ENCODE measurements around the gene UMODL1. TPM values are rescaled to one million over a fixed set of nuclear protein-coding genes. Genes with fewer than 3 reads are reported as not detected.

UMODL1 gene
- total RNA-seq, 6 donors from 2014 or later = 0.07 to 6.3 (median 0.59) TPM; not detected in 1

- no peak for ATAC-seq (ENCODE audit: low FRiP score in 2 of 2)
- WGBS, 2 donors = 94 to 95% methylated on average over 8 of the region's 8 CpGs
- Histone ChIP-seq H3K4me3 (no peak overlapping the region), H3K27me3 (no peaks in the 10 kb centered on the region), H3K9me3 (no peaks in the 10 kb centered on the region), H3K27ac (peak overlapping the region in 2 of 4 donors; percentile 43 to 64), H3K4me1 (peaks cover 20 to 45% (median 27%) of the 10 kb centered on the region in 4 donors), H3K36me3 (no peaks in the 10 kb centered on the region)
- no peak for DNase-seq
- TF ChIP-seq POLR2AphosphoS5 (IDR thresholded peaks at IDR 0.05) = no peak
- TF ChIP-seq CTCF (IDR thresholded peaks at IDR 0.05) = no peak
- no peak for TF ChIP-seq POLR2A (IDR thresholded peaks at IDR 0.05)
- no peak for TF ChIP-seq EP300 (IDR thresholded peaks at IDR 0.05)
Measured at GRCh38 chr21:42190486-42190863, 119.4 kb downstream of the UMODL1 start.

- TF ChIP-seq POLR2AphosphoS5 (IDR thresholded peaks at IDR 0.05) = no peak
- no peak for TF ChIP-seq EP300 (IDR thresholded peaks at IDR 0.05)
- no peak for TF ChIP-seq POLR2A (IDR thresholded peaks at IDR 0.05)
- no peak for TF ChIP-seq CTCF (IDR thresholded peaks at IDR 0.05)
- ATAC-seq (ENCODE audit: low FRiP score in 2 of 2) (no peak), DNase-seq (no peak)
- no peak overlapping the region for H3K4me3 ChIP-seq
- H3K4me1 ChIP-seq = peaks cover 20 to 45% (median 27%) of the 10 kb centered on the region in 4 donors
- no peaks in the 10 kb centered on the region for H3K27me3 ChIP-seq
- WGBS, 2 donors = 95 to 100% methylated on average over 2 to 5 of the region's 5 CpGs
- no peaks in the 10 kb centered on the region for H3K9me3 ChIP-seq
- H3K27ac ChIP-seq = no peak overlapping the region
- H3K36me3 ChIP-seq = no peaks in the 10 kb centered on the region
Measured at GRCh38 chr21:42191064-42191463, 119.9 kb downstream of the UMODL1 start.

GRCh38 chr21:42191696-42192595 is 120.8 kb downstream of the UMODL1 start:
- H3K36me3 ChIP-seq = no peaks in the 10 kb centered on the region
- no peak for DNase-seq
- H3K27ac ChIP-seq = no peak overlapping the region
- H3K27me3 ChIP-seq = no peaks in the 10 kb centered on the region
- peaks cover 20 to 41% (median 27%) of the 10 kb centered on the region in 4 donors for H3K4me1 ChIP-seq
- WGBS, 2 donors = 75% methylated on average over 21 of the region's 21 CpGs
- H3K9me3 ChIP-seq = no peaks in the 10 kb centered on the region
- TF ChIP-seq EP300 (IDR thresholded peaks at IDR 0.05) = no peak
- TF ChIP-seq POLR2AphosphoS5 (IDR thresholded peaks at IDR 0.05) = no peak
- no peak for TF ChIP-seq CTCF (IDR thresholded peaks at IDR 0.05)
- TF ChIP-seq POLR2A (IDR thresholded peaks at IDR 0.05) = no peak
- no peak for ATAC-seq (ENCODE audit: low FRiP score in 2 of 2)
- no peak overlapping the region for H3K4me3 ChIP-seq

Other genes with a start within 250 kb of the UMODL1 start
- gene PRDM15, start 192.0 kb upstream of the UMODL1 start, total RNA-seq = 10 to 100 TPM in 2 of 6 donors, 1 to 10 TPM in 4; 5.3 to 31.4 (median 7.4) TPM
- gene C2CD2, start 117.3 kb upstream of the UMODL1 start, total RNA-seq = 10 to 100 TPM in 5 of 6 donors, 1 to 10 TPM in 1; 9.6 to 34.6 (median 22.0) TPM
- gene ZBTB21, start 61.0 kb upstream of the UMODL1 start, total RNA-seq = 10 to 100 TPM; 12.4 to 28.3 (median 16.7) TPM
- 100 to 1,000 TPM in 2 of 6 donors, 10 to 100 TPM in 4; 56.7 to 130 (median 79.8) TPM for gene ABCG1, start 147.8 kb downstream of the UMODL1 start, total RNA-seq
- 10 to 100 TPM in 5 of 6 donors, 1 to 10 TPM in 1; 5.9 to 21.5 (median 18.2) TPM for gene TFF3, start 244.1 kb downstream of the UMODL1 start, total RNA-seq